ENCODE results near the gene WDR5.

Gene WDR5

DNA sequence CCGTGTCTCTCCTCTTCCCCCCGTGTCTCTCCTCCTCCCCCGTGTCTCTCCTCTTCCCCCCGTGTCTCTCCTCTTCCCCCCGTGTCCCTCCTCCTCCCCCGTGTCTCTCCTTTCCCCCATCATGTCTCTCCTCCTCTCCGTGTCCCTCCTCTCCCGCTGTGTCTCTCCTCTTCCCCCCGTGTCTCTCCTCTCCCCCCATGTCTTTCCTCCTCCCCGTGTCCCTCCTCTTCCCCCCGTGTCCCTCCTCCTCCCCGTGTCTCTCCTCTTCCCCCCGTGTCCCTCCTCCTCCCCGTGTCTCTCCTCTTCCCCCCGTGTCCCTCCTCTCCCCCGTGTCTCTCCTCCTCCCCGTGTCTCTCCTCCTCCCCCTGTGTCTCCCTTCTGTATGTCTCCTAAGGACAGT is 41.3 kb downstream of the WDR5 start:
- in situ Hi-C loops (cut with MboI; ENCODE audit: low sequenced_read_pairs, unreplicated experiment), result no loop called here
- DNase-seq (ENCODE audit: low spot score), result no peak
- TF ChIP-seq, protein P1, sequence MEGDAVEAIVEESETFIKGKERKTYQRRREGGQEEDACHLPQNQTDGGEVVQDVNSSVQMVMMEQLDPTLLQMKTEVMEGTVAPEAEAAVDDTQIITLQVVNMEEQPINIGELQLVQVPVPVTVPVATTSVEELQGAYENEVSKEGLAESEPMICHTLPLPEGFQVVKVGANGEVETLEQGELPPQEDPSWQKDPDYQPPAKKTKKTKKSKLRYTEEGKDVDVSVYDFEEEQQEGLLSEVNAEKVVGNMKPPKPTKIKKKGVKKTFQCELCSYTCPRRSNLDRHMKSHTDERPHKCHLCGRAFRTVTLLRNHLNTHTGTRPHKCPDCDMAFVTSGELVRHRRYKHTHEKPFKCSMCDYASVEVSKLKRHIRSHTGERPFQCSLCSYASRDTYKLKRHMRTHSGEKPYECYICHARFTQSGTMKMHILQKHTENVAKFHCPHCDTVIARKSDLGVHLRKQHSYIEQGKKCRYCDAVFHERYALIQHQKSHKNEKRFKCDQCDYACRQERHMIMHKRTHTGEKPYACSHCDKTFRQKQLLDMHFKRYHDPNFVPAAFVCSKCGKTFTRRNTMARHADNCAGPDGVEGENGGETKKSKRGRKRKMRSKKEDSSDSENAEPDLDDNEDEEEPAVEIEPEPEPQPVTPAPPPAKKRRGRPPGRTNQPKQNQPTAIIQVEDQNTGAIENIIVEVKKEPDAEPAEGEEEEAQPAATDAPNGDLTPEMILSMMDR (IDR thresholded peaks at IDR 0.05; ENCODE audit: borderline replicate concordance, control extremely low read depth, extremely low read depth, insufficient read depth, missing control alignments), result no peak

DNA sequence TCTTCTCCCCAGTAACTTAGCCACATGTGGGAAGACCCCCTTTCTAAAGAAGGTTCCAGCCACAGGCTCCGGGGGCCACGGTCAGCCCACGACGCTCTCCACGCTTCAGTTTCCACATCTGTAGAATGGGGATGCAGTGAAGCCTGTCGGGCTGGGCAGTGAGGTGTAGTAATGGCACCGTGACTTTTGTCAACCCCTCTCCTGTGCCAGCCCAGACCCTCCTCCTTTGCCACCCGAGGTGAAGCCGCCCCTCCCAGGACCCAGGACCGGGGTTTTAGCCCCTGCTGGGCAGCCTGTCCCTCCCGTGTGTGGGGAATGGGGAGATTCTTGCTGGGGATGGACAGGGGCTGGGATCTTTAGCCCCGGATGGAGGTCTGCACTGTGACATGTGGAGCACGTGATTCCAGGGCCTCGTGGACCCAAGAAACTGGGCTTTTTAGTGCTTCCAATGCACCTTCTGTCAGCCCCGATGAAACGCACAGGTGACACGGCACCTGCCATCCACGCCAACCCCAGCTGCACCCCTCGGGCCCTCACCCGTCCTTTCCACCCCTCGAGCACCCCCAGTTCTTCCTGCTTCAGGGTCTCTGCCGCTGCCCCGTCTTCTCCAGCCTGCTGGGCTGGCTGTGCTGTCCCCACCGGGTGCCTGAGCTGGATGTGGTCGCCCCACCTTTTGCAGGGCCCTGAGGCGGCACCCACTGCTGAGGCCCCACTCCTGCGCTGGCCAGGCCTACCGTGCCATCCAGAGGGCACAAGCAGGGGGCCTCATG is 41.9 kb downstream of the WDR5 start:
- TF ChIP-seq, protein P1 (IDR thresholded peaks at IDR 0.05; ENCODE audit: borderline replicate concordance, control extremely low read depth, extremely low read depth, insufficient read depth, missing control alignments), result no peak
- DNase-seq (ENCODE audit: low spot score), result no peak
- in situ Hi-C loops (cut with MboI; ENCODE audit: low sequenced_read_pairs, unreplicated experiment), result no loop called here

DNA sequence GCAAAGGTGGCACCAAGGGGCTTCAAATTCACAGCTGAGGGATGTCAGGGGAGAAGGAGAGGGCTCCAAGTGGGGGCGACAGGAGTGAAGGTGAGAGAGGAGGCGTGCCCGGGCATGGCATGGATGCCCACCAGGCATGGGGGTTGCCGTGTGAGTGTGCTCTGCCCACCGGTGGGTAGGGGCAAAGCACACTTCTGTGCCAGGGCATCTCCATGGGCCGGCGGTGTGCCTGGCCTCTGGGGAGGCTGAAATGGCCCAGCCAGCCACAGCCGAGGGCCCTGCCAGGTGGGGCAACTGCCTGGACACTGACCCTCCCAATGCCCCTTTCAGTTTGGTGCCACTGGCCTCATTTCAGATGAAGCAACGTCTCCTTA is 42.5 kb downstream of the WDR5 start:
- in situ Hi-C loops (cut with MboI; ENCODE audit: low sequenced_read_pairs, unreplicated experiment), result no loop called here
- TF ChIP-seq, protein P1 (IDR thresholded peaks at IDR 0.05; ENCODE audit: borderline replicate concordance, control extremely low read depth, extremely low read depth, insufficient read depth, missing control alignments), result no peak
- DNase-seq (ENCODE audit: low spot score), result no peak

DNA sequence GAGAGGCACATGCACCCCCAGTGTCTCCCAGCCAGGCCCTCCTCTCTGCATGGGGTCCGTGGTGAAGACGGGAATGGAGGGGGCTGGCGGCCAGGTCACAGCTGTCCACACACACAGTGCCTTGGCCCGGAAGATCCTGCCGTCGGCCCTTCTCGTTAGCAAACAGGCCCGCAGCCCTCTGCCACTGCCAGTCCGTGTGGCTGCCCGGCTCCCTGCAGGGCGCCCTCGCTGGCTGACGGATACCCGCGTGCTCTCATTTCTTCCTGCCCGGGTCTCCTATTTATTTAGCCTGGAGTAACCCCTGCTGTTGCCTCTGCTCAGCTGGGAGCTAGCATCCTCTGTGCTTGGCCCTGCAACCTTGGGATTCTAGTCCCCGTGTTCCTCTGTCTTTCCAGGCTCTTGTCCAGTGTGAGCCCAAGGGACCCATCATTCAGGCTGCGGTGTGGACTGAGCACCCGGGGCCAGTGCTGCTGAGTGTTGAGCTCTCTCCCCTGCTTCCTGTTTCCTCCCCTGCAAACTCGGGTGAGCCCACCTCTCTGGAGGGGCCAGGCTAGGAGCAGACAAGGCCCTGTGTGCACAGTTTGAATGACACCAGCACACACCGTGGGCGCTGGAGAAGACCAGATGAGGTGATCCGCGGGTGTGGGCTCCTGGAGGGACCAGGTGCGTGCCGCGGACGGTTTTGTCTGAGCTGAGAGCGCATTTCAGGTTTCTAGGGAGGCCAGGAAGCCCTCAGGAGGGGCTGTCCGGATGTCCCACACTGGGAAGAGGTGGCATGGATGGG is 43.1 kb downstream of the WDR5 start:
- no peak for DNase-seq (ENCODE audit: low spot score)
- TF ChIP-seq, protein P1 (IDR thresholded peaks at IDR 0.05; ENCODE audit: borderline replicate concordance, control extremely low read depth, extremely low read depth, insufficient read depth, missing control alignments), result no peak
- in situ Hi-C loops (cut with MboI; ENCODE audit: low sequenced_read_pairs, unreplicated experiment), result no loop called here

DNA sequence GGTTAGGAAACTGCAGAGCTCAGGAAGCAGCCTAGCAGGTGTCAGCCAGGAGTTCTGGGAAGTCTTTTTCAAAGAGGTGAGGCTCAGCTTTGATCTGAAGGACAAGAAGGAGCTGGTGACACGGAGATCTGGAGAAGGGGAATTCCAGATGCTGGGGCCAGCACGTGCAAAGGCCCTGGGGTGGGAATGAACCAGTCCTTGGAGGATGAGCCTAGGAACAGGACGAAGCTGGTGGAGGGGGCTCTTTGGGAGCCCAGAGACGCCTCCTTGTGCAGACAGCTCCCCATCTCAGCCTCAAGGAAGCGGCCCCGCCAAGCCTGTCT is 43.7 kb downstream of the WDR5 start:
- TF ChIP-seq, protein P1 (IDR thresholded peaks at IDR 0.05; ENCODE audit: borderline replicate concordance, control extremely low read depth, extremely low read depth, insufficient read depth, missing control alignments), result no peak
- no peak for DNase-seq (ENCODE audit: low spot score)
- in situ Hi-C loops (cut with MboI; ENCODE audit: low sequenced_read_pairs, unreplicated experiment), result no loop called here

DNA sequence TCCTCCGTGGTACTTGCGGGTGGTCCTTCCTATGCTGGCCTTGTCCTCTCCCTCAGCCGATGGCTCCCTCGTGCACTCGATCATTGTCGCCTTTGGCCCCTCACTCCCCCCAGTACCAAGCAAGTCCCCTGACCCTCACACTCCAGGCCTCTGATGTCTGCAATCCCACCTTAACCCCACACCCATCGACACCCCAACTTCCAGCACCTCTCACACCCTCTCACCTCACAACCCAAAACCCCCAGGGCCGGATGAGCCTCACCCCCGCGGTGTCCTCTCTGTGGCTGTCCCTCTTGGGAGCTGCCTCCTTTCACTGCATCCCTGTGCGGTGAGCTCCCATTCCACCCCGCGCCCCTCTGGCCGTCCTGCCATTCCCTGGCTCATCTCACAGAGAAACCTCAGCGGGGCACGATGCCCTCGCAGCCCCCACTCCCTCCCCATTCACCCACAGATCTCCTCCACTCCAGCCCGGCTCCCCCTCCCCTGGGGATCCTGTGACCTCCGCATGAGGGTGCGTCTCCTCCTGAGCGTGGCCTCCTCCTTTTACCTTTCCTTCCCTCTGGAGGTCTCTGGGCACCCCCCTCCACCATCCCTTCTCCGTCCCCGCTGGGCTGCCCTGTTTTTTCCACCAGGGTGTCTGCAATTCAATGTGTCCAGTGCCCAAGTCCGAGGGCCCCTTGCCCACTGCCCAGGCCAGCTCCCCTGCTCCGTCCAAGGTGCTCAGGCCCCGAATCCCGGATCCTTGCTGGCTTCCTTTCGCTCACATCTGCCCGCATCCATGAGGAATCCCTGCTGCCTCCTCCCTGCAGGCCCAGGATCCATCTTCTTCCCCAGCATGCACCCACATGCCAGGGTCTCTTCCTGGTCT is 44.3 kb downstream of the WDR5 start:
- in situ Hi-C loops (cut with MboI; ENCODE audit: low sequenced_read_pairs, unreplicated experiment), result no loop called here
- DNase-seq (ENCODE audit: low spot score), result no peak
- TF ChIP-seq, protein P1 (IDR thresholded peaks at IDR 0.05; ENCODE audit: borderline replicate concordance, control extremely low read depth, extremely low read depth, insufficient read depth, missing control alignments), result no peak
